Panc1 (cell line): ENCODE data around the gene FNDC10. TPM values are rescaled to one million over a fixed set of nuclear protein-coding genes. Genes with fewer than 3 reads are reported as not detected.
A peak's percentile ranks its signal among the peaks of the same experiment; 100 is the strongest.
"Not testable (repeated sequence)": the region's sequence is repeated elsewhere in the genome, so short reads cannot be mapped to it uniquely, and the experiment has no call there.

Source experiments
- ATAC-seq: fragments of 200-7000 bp; cut with Tn5 transposase; 2 replicates; pipeline ENCODE4 v1.9.1; 2020; ENCODE audit warnings: mild to moderate bottlenecking, moderate library complexity
- BruUV-seq: library from RNA; stranded (reverse); fragments of 400-500 nt; replicated peaks from 2 replicates; lab custom pipeline; 2021; lab: Mats Ljungman, UMichigan
- CTCF ChIA-PET: fragments of 300-600 bp; sonication (Branson Sonifier 250); formaldehyde crosslinking; loops from one replicate; lab custom pipeline; 2022; ENCODE audit warnings: antibody characterized with exemption; lab: Charles Lee
- POLR2A ChIA-PET: fragments of 300-600 bp; sonication (Branson Sonifier 250); formaldehyde crosslinking; loops from one replicate; lab custom pipeline; 2022; ENCODE audit warnings: antibody characterized with exemption; lab: Charles Lee
- DNase-seq: peaks from one replicate; pipeline ENCODE4 v3.0.0-alpha.2; 2010; ENCODE audit warnings: low read depth, low spot score
- H3K27ac ChIP-seq: 2 replicates; pipeline ENCODE4 v1.5.1; 2011; ENCODE audit warnings: mild to moderate bottlenecking, low read length, inconsistent platforms
- H3K27me3 ChIP-seq: fragments of 200-500 bp; sonication (Bioruptor generic); 2 replicates; pipeline ENCODE4 v1.6.0; 2014; ENCODE audit warnings: low read length, inconsistent platforms; ENCODE audit not compliant: control insufficient read depth, insufficient read depth
- H3K36me3 ChIP-seq: fragments of 200-500 bp; sonication (Bioruptor generic); 2 replicates; pipeline ENCODE4 v1.5.1; 2014; ENCODE audit warnings: inconsistent platforms, mild to moderate bottlenecking, low read length, moderate library complexity; ENCODE audit not compliant: control insufficient read depth, insufficient read depth
- H3K4me1 ChIP-seq: 2 replicates; pipeline ENCODE4 v1.5.1; 2011; ENCODE audit warnings: inconsistent platforms, mild to moderate bottlenecking, low read length, moderate library complexity; ENCODE audit not compliant: control insufficient read depth, insufficient read depth
- H3K4me3 ChIP-seq, 2 experiments: 2 replicates each; pipeline ENCODE4 v1.5.1; 2011 to 2012; ENCODE audit warnings: low read depth in 2 of 2, low read length in 2 of 2, mild to moderate bottlenecking in 2 of 2, inconsistent platforms in 1 of 2, moderate library complexity in 1 of 2
- H3K9me3 ChIP-seq: fragments of 200-500 bp; sonication (Bioruptor generic); 2 replicates; pipeline ENCODE4 v1.5.1; 2014; ENCODE audit warnings: low read depth, mild to moderate bottlenecking, inconsistent platforms, low read length, moderate library complexity; ENCODE audit not compliant: control insufficient read depth, insufficient read depth
- CTCF ChIP-seq: fragments of 450-650 bp; IDR thresholded peaks from 2 replicates; pipeline ENCODE4 v1.5.1; 2017; ENCODE audit warnings: mild to moderate bottlenecking
- POLR2AphosphoS5 ChIP-seq: IDR thresholded peaks from 2 replicates; pipeline ENCODE4 v1.6.1; 2012; ENCODE audit warnings: mild to moderate bottlenecking, low read depth, low read length, moderate library complexity
- REST ChIP-seq, 2 experiments: IDR thresholded peaks; 2 replicates each; pipeline ENCODE4 v1.6.1; 2011 to 2012; ENCODE audit warnings: low read depth in 2 of 2, control low read depth in 1 of 2, low read length in 1 of 2, mild to moderate bottlenecking in 1 of 2, moderate library complexity in 1 of 2; ENCODE audit not compliant: insufficient read depth in 1 of 2
- SIN3A ChIP-seq: IDR thresholded peaks from 2 replicates; pipeline ENCODE4 v1.6.1; 2012; ENCODE audit warnings: low read depth, mild to moderate bottlenecking, low read length, moderate library complexity, borderline replicate concordance; ENCODE audit not compliant: insufficient read depth
- TCF7L2 ChIP-seq: IDR thresholded peaks from 2 replicates; pipeline ENCODE4 v1.6.1; 2011; ENCODE audit warnings: mild to moderate bottlenecking, low read depth, low read length, inconsistent platforms
- in situ Hi-C: cut with HindIII; loops from 2 replicates; pipeline ENCODE4 v1.10.0; 2016; ENCODE audit warnings: low sequenced_read_pairs, low pct_unique_long_range_greater_than_20kb
- intact Hi-C: fragments of 100-400 bp; cut with micrococcal nuclease; formaldehyde crosslinking; loops from one replicate; pipeline ENCODE4 v1.10.0; 2022; ENCODE audit not compliant: unreplicated experiment
- total RNA-seq: library from RNA; stranded (reverse); gene quantifications from one replicate; pipeline ENCODE4 v1.2.1, GENCODE V29; 2021; ENCODE audit not compliant: unreplicated experiment

The FNDC10 gene
- total RNA-seq, 1 experiment from 2014 or later, result 16.2 TPM

- H3K4me3 ChIP-seq, result no peak overlapping the region
- no peaks in the 10 kb centered on the region for H3K27me3 ChIP-seq
- H3K9me3 ChIP-seq, result no peaks in the 10 kb centered on the region
- ATAC-seq (0 out of 2 replicates have a peak, but pooled peaks have one; percentile 20), DNase-seq (no peak)
- in situ Hi-C loops (no loop called here), intact Hi-C loops (no loop called here)
- ChIA-PET POLR2A (no interaction called here), CTCF (no interaction called here)
- H3K36me3 ChIP-seq, result peaks cover 3% of the 10 kb centered on the region; the same call in 1 of the 2 replicates
- BruUV-seq, result no TSS peak
- H3K4me1 ChIP-seq, result no peaks in the 10 kb centered on the region
- no peak overlapping the region for H3K27ac ChIP-seq
- no peak for TF ChIP-seq TCF7L2
- TF ChIP-seq CTCF, result no peak
- no peak for TF ChIP-seq REST (IDR thresholded peaks at IDR 0.05; ENCODE audit: insufficient read depth in 1 of 2, low read depth in 2 of 2, low read length in 1 of 2)
- TF ChIP-seq POLR2AphosphoS5, result no peak
- TF ChIP-seq SIN3A, result no peak
These were observed 41.3 kb downstream of the FNDC10 start for GRCh38 chr1:1558591-1558990.

- BruUV-seq, ATAC-seq, H3K36me3 ChIP-seq, intact Hi-C loops, H3K9me3 ChIP-seq, DNase-seq, H3K27me3 ChIP-seq, H3K4me3 ChIP-seq, in situ Hi-C loops, H3K27ac ChIP-seq, CTCF ChIA-PET, H3K4me1 ChIP-seq: not testable (repeated sequence)
- POLR2A ChIA-PET, result interaction anchor here (0.7 kb wide), 2 partner anchors 69 to 124 kb away, joined by 7 to 11 read pairs; no protein-coding TSS in a partner anchor
These were observed 42.2 kb downstream of the FNDC10 start for GRCh38 chr1:1557688-1558087.

- ATAC-seq, intact Hi-C loops, in situ Hi-C loops, CTCF ChIA-PET, DNase-seq, H3K36me3 ChIP-seq, H3K4me3 ChIP-seq, H3K9me3 ChIP-seq, BruUV-seq, H3K27me3 ChIP-seq, H3K27ac ChIP-seq, H3K4me1 ChIP-seq, POLR2A ChIA-PET: not testable (repeated sequence)
These were observed 43.0 kb downstream of the FNDC10 start for GRCh38 chr1:1556961-1557360.
